Skin epidermis (tissue), 12 donors: ENCODE results near the gene THADA.
"Not testable (repeated sequence)": the region's sequence is repeated elsewhere in the genome, so short reads cannot be mapped to it uniquely, and the experiment has no call there.

Source experiments
- H3K27ac ChIP-seq, 21 experiments: fragments of 200-600 bp; sonication (generic) in 11 of 21; one replicate each; pipeline ENCODE4 v1.5.0; 2020; ENCODE audit warnings: mild to moderate bottlenecking in 3 of 21, inconsistent platforms in 2 of 21, moderate library complexity in 2 of 21
- H3K4me3 ChIP-seq, 7 experiments: fragments of 200-600 bp; sonication (generic) in 2 of 7; one replicate each; pipeline ENCODE4 v1.5.0; 2020; ENCODE audit warnings: inconsistent platforms in 2 of 7, mild to moderate bottlenecking in 2 of 7, moderate library complexity in 1 of 7

The THADA gene

GRCh38 chr2:43609290-43609918 is 13.6 kb upstream of the THADA start:
- Histone ChIP-seq H3K27ac (no peak overlapping the region), H3K4me3 (no peak overlapping the region)

- no peak overlapping the region for H3K4me3 ChIP-seq
- H3K27ac ChIP-seq, result no peak overlapping the region
These were observed 10.0 kb upstream of the THADA start for GRCh38 chr2:43605851-43606250.

DNA sequence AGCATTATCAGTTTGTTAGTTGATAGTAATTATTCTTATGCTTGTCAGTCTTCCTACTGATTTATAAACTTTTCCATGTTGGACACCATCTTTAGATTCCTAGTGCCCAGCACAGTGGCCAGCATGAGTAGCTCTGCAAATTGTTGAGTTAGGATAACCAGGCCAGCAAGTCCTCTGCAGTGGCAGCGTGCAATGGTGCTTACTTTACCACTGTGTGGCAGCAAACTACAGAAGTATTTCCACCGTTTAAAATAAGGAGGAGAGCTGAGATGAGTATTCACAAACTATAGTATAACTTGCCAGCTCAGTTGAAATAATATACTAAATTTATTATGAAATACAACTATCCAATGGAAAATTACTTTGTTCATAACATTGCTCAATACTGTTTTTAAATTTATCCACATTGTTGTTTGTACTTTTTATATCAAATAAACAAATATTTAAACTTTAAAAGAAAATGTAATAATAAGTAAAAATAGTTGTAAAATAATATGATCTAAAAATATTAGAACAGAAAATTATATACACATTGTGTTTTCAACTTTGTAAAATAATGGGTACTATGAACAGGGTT is 9.3 kb upstream of the THADA start:
- H3K27ac ChIP-seq, result no peak overlapping the region
- no peak overlapping the region for H3K4me3 ChIP-seq

- Histone ChIP-seq H3K27ac (no peak overlapping the region), H3K4me3 (no peak overlapping the region)
These were observed 8.8 kb upstream of the THADA start for GRCh38 chr2:43604674-43605073.

GRCh38 chr2:43600596-43600995 is 4.8 kb upstream of the THADA start:
- not testable (repeated sequence) for H3K4me3 ChIP-seq, H3K27ac ChIP-seq

DNA sequence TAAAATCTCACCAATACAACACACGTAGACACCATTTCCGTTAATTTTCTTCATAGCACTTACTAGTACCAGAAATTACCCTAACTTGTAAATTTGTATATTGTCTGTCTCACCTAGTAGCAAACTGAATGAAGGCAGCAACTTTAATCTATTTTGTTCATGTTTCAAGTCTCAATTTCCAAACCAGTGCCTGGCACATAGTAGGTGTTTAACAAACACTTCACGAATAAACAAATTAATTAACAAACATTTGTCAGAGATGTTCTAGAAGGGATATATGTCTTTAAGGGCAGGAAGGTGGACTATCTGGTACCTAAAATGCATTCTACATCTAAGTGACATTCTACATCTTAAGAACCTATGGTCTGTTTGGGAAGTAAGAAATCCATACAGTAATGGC is 963 bp downstream of the THADA start:
- peak overlapping the region; percentile 57 to 93 (median 77) for H3K4me3 ChIP-seq
- H3K27ac ChIP-seq, result peak overlapping the region in 6 of 21 experiments; percentile 89 to 96 (median 92)

DNA sequence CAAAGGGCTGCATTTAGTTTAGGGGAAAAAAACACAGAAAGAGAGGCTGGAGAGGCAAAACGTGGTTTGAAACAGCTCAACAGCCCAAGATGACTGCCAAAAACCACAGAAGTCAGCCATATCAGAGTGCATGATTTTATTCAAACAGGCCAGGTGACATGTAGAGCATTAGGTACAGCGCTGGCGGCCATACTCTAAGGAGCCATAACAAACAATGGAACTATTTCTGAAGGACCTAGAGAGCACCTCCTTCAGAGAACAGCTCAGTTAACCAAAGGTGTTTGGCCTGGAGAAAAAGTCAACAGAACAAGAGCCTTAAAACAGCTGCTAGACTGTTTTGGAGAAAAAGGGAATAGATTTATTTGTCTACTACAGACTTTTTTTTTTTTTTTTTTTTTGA is 2.6 kb downstream of the THADA start:
- Histone ChIP-seq H3K27ac (no peak overlapping the region), H3K4me3 (no peak overlapping the region)

GRCh38 chr2:43592443-43592842 is 3.4 kb downstream of the THADA start:
- H3K27ac ChIP-seq, result no peak overlapping the region
- H3K4me3 ChIP-seq, result no peak overlapping the region

DNA sequence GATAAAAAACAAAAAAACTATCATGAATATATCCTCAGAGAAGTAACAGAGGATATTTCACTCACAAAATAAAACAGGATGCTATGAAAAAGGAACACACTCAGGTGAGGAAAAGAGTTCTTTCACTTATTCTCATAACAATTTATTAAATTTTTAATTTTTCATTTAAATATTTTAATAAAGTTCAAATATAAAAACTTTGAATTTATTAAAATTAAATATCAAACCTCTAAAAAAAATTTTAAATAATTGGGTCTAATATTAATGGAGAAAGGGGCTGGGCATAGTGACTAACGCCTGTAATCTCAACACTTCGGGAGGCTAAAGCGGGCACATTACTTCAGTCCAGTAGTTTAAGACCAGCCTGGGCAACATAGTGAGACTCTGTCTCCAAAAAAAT is 10.1 kb downstream of the THADA start:
- Histone ChIP-seq H3K27ac (no peak overlapping the region), H3K4me3 (no peak overlapping the region)

DNA sequence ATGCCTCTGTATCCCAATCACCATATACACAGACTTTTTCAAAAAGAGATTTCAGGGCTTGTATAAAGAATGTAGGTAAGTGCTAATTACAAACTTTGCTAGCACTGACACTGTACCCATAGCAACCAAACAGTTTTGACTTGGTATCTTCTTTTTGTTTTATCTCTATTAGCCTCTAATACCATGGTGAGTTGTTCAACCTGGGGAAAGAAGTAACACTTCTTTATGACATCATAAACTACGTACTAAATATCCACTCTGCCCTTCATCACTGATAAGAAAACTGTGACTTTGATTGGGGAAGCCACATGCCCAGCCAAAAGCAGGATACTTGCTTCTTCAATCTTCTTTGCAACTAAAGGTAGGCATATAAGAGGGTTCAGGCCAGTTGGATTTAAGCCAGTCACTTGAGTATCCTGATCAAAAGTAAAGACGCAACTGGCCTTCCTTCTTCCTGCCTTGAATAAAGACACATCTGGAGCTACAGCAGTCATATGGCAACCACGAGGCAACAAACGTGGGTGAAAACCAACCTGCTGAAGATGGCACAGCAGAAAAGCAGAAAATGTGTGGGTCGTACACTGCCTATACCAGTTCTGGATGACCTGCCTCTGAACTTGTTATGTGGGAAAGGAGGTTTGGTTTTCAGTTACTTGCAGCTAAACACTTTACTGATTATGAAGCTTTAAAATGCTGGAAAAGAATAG is 16.4 kb downstream of the THADA start:
- Histone ChIP-seq H3K27ac (no peak overlapping the region), H3K4me3 (no peak overlapping the region)

GRCh38 chr2:43576981-43577892 is 18.6 kb downstream of the THADA start:
- H3K4me3 ChIP-seq, result no peak overlapping the region
- peak overlapping the region in 4 of 21 experiments; percentile 13 to 54 (median 20) for H3K27ac ChIP-seq

GRCh38 chr2:43572244-43572643 is 23.6 kb downstream of the THADA start:
- Histone ChIP-seq H3K4me3 (no peak overlapping the region), H3K27ac (no peak overlapping the region)

- H3K27ac ChIP-seq, result no peak overlapping the region
- H3K4me3 ChIP-seq, result no peak overlapping the region
These were observed 25.9 kb downstream of the THADA start for GRCh38 chr2:43569921-43570320.

DNA sequence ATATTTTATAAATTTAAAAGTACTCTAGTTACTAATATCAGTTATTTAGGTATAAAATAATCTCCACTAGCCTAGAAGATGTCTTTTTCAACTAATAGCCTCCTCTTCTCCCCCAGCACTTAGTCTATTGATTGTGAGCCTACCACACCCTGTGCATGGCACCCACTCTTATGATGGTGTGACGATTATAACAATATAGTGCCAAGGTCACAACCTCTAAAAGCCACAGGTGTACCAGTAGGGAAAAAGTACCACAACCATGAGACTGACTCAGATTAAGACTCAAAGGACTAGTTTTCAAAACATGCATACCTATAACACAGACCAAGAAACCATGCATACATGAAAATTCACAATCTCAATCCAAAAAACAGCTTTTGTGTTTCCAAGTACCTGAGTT is 27.6 kb downstream of the THADA start:
- Histone ChIP-seq H3K27ac (no peak overlapping the region), H3K4me3 (no peak overlapping the region)

- Histone ChIP-seq H3K4me3 (no peak overlapping the region), H3K27ac (peak overlapping the region in 2 of 21 experiments; percentile 29 to 37)
These were observed 29.4 kb downstream of the THADA start for GRCh38 chr2:43566461-43566729.

DNA sequence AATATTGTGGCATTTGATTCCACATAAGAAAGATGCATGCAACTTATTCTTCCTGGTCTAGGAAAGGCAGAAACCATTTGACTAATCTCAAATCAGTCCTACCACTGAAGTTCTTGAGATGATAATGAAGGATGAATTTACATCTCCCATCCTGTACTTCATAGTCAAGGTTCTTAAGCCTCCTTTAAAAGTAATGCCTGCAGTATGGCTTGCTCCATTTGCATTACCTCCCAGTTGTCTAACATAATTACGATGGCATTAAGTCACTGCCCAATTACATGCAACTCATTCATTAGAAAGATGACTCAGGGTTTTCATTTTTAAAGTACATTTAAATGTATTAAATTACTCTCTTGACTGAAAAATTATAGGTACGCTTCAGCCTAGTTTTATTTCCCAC is 32.2 kb downstream of the THADA start:
- Histone ChIP-seq H3K4me3 (no peak overlapping the region), H3K27ac (no peak overlapping the region)

GRCh38 chr2:43560231-43560547 is 35.6 kb downstream of the THADA start:
- peak overlapping the region in 3 of 21 experiments; percentile 13 to 49 (median 20) for H3K27ac ChIP-seq
- no peak overlapping the region for H3K4me3 ChIP-seq

DNA sequence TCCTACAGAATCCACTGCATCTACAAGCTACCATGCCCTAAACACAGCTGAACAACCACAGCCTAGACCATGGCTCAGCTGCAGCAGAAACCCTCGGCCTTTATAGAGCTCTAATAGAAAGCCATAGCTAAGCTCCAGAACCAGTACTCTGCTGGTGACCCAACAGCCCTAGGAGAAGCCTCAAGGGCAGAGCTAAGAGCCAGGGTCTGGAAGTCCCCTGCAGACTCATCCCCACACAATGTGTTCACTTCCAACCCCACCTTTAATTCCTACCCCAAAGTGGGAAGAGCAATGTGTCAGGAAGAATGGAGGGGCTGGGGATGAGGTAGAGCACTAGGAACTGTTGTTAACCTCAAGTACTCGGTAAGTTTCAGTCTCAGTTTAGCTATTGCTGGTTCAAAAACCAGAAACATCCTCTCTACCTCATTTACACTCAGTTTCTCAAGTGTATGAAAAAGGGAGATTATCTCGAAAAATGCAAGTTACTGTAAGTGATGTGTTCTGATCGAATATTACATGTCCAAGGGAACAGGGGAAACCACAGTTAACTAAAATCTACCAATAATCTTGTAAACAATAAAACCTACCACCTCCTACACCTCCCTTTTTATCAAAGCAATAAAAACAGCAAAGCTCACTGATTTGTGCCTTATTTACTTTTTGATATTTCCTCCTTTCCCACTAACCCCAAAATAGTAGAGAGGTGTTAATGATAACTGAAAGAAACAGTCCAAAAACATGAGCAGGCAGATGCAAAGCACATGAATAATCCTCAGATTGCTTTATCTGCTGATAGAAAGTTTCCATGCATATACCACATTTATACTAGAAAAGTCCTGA is 36.2 kb downstream of the THADA start:
- H3K27ac ChIP-seq, result peak overlapping the region in 8 of 21 experiments; percentile 10 to 61 (median 32)
- H3K4me3 ChIP-seq, result no peak overlapping the region

GRCh38 chr2:43557196-43557595 is 38.6 kb downstream of the THADA start:
- no peak overlapping the region for H3K27ac ChIP-seq
- no peak overlapping the region for H3K4me3 ChIP-seq

DNA sequence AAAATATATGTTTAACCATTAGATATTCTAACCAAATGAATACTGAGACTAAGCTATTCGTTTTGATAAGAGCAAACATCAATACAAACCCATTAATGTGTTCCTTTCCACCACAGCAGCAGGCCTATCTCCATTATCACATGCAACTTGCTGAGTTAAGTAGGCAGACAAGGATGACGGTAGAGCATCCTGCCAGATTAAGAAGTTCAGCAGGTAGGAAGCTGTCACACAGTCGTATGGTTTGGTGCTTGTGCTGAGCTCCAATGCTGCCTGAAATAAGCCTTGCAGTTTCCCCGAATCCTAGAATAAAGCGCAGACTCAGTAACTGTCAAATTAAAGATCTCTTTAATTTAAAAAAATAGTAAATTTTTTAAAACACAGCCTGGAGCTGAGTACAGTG is 39.6 kb downstream of the THADA start:
- Histone ChIP-seq H3K4me3 (no peak overlapping the region), H3K27ac (no peak overlapping the region)
